ENCODE results near the gene CFAP299. TPM values are rescaled to one million over a fixed set of nuclear protein-coding genes. Genes with fewer than 3 reads are reported as not detected.
"Not testable (repeated sequence)": the region's sequence is repeated elsewhere in the genome, so short reads cannot be mapped to it uniquely, and the experiment has no call there.

CFAP299 gene
- total RNA-seq, 2 donors from 2014 or later: 0.17 TPM; not detected in 1

DNA sequence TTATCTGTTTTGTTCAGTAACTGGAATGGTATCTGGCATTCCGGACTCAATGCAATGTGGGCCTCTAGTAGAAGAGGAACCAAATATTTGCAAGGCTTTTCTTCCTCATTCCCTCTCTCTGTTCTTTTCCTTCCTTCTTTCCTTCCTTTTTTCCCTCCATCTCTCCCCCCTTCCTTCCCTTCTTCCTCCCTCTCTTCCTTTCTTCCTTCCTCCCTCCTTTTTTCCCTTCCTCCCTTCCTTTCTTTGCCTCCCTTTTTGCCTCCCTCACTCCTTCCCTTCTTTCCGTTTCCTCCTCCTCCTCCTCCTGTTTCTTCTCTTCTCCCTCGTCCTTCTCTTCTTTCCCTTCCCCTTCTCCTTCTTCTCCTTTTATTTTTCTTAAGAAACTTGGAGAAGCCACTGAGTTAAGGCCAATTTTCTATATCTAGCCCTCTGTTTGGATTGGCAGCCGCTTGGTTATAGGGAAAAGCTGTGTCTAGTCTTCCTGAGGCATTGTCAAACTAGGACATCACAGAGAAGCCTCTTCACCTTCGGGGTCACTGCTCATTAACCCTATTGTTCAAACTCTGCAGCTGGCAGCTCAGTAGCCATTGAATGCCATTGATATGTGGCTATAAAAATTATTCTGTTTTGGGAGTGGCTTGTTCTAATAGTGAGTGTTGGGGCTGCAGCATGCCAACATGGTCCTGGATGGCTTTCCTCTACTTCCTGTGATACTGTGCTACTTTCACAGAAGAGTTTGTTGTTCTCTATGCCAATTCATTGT, 95.9 kb downstream of the CFAP299 start:
- TF ChIP-seq POLR2A (IDR thresholded peaks at IDR 0.05) (no peak), POLR2AphosphoS5 (IDR thresholded peaks at IDR 0.05) (no peak)
- TF ChIP-seq, protein P1, sequence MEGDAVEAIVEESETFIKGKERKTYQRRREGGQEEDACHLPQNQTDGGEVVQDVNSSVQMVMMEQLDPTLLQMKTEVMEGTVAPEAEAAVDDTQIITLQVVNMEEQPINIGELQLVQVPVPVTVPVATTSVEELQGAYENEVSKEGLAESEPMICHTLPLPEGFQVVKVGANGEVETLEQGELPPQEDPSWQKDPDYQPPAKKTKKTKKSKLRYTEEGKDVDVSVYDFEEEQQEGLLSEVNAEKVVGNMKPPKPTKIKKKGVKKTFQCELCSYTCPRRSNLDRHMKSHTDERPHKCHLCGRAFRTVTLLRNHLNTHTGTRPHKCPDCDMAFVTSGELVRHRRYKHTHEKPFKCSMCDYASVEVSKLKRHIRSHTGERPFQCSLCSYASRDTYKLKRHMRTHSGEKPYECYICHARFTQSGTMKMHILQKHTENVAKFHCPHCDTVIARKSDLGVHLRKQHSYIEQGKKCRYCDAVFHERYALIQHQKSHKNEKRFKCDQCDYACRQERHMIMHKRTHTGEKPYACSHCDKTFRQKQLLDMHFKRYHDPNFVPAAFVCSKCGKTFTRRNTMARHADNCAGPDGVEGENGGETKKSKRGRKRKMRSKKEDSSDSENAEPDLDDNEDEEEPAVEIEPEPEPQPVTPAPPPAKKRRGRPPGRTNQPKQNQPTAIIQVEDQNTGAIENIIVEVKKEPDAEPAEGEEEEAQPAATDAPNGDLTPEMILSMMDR (IDR thresholded peaks at IDR 0.05): no peak
- no peak overlapping the region for H3K27ac ChIP-seq
- H3K36me3 ChIP-seq: no peaks in the 10 kb centered on the region
- H3K9me3 ChIP-seq: no peaks in the 10 kb centered on the region
- no peaks in the 10 kb centered on the region for H3K4me1 ChIP-seq (replicated peaks)
- H3K27me3 ChIP-seq (replicated peaks; ENCODE audit: insufficient read depth): no peaks in the 10 kb centered on the region
- no peak overlapping the region for H3K4me3 ChIP-seq
- WGBS: 78% methylated on average over 5 of the region's 5 CpGs
- no peak for DNase-seq (ENCODE audit: low spot score)
- intact Hi-C loops (cut with DNase I): no loop called here

DNA sequence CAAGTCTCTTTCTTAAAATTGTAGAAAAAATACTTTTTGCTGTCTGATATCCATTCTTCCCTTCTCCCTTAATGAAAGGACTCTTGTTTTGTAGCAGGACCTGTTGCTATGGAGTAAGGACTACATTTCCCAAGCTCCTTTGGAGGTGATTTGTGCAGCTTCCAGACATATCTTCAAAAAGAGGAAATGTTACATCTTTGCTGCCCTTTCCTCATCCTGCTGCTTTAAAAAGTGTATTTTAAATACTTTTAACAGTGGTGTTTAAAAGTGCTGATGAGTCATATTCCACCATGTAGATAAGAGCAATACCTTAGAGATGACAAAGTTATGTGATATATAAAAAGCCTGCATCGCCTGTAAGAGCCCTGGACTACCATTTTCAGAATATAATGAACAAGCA, 98.7 kb downstream of the CFAP299 start:
- TF ChIP-seq, protein P1 (IDR thresholded peaks at IDR 0.05): no peak
- TF ChIP-seq POLR2A (IDR thresholded peaks at IDR 0.05) (no peak), POLR2AphosphoS5 (IDR thresholded peaks at IDR 0.05) (no peak)
- no peaks in the 10 kb centered on the region for H3K36me3 ChIP-seq
- DNase-seq (ENCODE audit: low spot score): no peak
- no peaks in the 10 kb centered on the region for H3K4me1 ChIP-seq (replicated peaks)
- H3K4me3 ChIP-seq: no peak overlapping the region
- no peaks in the 10 kb centered on the region for H3K27me3 ChIP-seq (replicated peaks; ENCODE audit: insufficient read depth)
- H3K9me3 ChIP-seq: no peaks in the 10 kb centered on the region
- no peak overlapping the region for H3K27ac ChIP-seq
- WGBS: 87% methylated on average over 1 of the region's 1 CpG
- intact Hi-C loops (cut with DNase I): no loop called here

DNA sequence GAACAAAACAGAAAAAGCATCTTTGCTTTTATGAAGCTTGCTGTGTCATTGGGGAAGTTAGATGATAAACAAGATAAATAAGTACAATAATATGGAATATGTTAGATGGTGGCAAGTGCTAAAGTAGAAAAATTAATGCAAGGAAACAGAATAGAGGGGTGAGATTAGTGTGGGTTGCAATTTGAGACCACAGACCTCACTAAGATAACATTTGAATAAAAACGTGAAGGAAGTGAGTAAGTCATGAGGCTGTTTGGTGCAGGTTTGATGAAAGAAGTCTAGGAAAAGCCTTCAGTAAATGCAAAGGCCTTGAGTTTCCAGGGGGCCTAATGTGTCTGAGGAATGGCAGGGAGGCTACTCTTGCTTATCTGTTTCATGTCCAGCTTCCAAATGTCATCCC, 102.5 kb downstream of the CFAP299 start:
- Histone ChIP-seq H3K27ac (no peak overlapping the region), H3K36me3 (no peaks in the 10 kb centered on the region), H3K9me3 (no peaks in the 10 kb centered on the region), H3K4me3 (no peak overlapping the region), H3K27me3 (replicated peaks; ENCODE audit: insufficient read depth) (no peaks in the 10 kb centered on the region), H3K4me1 (replicated peaks) (no peaks in the 10 kb centered on the region)
- no peak for DNase-seq (ENCODE audit: low spot score)
- intact Hi-C loops (cut with DNase I): no loop called here
- 28% methylated on average over 1 of the region's 1 CpG for whole genome bisulfite sequencing
- TF ChIP-seq, protein P1 (IDR thresholded peaks at IDR 0.05): no peak
- TF ChIP-seq POLR2A (IDR thresholded peaks at IDR 0.05) (no peak), POLR2AphosphoS5 (IDR thresholded peaks at IDR 0.05) (no peak)

DNA sequence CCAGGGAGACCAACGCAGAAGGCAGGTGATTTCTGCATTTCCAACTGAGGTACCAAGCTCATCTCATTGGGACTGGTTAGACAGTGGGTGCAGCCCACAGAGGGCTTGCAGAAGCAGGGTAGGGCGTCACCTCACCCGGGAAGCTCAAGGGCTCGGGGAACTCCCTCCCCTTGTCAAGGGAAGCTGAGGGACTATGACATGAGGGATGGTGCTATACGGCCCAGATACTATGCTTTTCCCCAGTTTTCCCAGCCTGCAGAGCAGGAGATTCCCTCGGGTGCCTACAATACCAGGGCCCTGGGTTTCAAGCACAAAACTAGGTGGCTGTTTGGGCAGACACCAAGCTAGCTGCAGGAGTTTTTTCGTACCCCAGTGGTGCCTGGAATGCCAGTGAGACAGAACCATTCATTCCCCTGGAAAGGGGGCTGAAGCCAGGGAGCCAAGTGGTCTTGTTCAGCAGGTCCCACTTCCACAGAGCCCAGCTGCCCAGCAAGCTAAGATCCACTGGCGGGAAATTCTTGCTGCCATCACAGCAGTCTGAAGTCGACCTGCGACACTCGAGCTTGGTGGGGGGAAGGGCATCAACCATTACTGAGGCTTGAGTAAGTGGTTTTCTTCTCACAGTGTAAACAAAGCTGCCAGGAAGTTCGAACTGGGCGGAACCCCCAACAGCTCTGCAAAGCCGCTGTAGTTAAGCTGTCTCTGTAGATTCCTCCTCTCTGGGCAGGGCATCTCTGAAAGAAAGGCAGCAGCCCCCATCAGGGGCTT, 103.9 kb downstream of the CFAP299 start:
- intact Hi-C loops (cut with DNase I); H3K27ac ChIP-seq; DNase-seq (ENCODE audit: low spot score); H3K27me3 ChIP-seq (replicated peaks; ENCODE audit: insufficient read depth); H3K4me1 ChIP-seq (replicated peaks); H3K9me3 ChIP-seq; H3K36me3 ChIP-seq; H3K4me3 ChIP-seq: not testable (repeated sequence)
- WGBS: 55% methylated on average over 14 of the region's 14 CpGs

DNA sequence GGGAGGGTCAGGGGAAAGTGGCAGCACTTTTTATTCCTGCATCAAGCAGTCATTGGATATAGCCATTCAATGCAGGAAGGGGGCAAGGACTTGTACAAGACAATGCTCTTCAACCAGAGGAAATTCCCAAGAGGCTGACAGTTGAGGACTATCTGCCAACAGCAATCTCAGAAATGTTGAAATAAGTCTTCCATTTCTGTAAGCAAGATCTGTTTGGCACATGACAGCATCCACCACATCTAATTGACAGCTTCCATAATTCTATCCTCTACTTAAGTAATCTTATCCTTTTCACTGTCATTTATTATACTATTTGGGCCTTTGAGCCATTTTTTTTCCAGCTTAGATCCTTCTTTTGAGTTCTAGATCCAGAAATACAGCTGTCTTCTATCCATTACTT, 110.7 kb downstream of the CFAP299 start:
- TF ChIP-seq POLR2AphosphoS5 (IDR thresholded peaks at IDR 0.05) (no peak), POLR2A (IDR thresholded peaks at IDR 0.05) (no peak)
- TF ChIP-seq, protein P1 (IDR thresholded peaks at IDR 0.05): no peak
- no peaks in the 10 kb centered on the region for H3K4me1 ChIP-seq (replicated peaks)

More for the DNA sequence above, 110.7 kb downstream of the CFAP299 start:
- Histone ChIP-seq H3K4me3 (no peak overlapping the region), H3K27me3 (replicated peaks; ENCODE audit: insufficient read depth) (no peaks in the 10 kb centered on the region), H3K36me3 (no peaks in the 10 kb centered on the region), H3K27ac (no peak overlapping the region), H3K9me3 (no peaks in the 10 kb centered on the region)
- intact Hi-C loops (cut with DNase I): no loop called here
- DNase-seq (ENCODE audit: low spot score): no peak
